ENCODE results near the gene ZNF816.
A peak's percentile ranks its signal among the peaks of the same experiment; 100 is the strongest.

The ZNF816 gene

GRCh38 chr19:52962394-52963246, at the start of gene ZNF816:
Gene ZNF816, minus strand, starts transcription at chr19:52962881. Its CDS starts 6,792 bp downstream, at chr19:52956089.
- Histone ChIP-seq H3K4me3 (ENCODE audit: low read length) (peak within 1 kb of the TSS; percentile 88), H3K9ac (ENCODE audit: low read length) (peak within 1 kb of the TSS; percentile 76), H3K4me1 (ENCODE audit: control insufficient read depth, insufficient read depth, low read length) (peaks cover 3% of the 10 kb centered on the region), H3K27me3 (ENCODE audit: control insufficient read depth, insufficient read depth, low read length) (no peaks in the 10 kb centered on the region), H3K27ac (ENCODE audit: low read depth, low read length) (peak within 1 kb of the TSS; percentile 71), H3K36me3 (ENCODE audit: control insufficient read depth, insufficient read depth, low read length) (peaks cover 6% of the 10 kb centered on the region)

DNA sequence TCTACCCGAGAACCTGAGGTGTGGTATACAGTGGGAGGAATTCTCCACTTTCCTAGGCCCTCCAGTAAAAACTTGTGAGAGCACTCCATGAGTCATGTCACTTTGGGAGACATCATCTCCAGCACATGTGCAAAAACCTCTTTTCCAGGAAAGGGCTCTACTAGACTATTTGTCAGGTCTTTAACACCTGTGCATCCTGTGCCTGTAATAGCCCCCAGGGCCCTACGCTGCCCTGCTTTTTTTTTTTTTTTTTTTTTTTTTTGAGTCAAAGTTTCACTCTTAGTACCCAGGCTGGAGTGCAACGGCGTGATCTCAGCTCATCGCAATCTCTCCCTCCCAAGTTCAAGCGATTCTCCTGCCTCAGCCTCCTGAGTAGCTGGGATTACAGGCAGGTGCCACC, 49.3 kb upstream of the ZNF816 start:
- H3K27ac ChIP-seq (ENCODE audit: low read depth, low read length), result no peak overlapping the region
- H3K4me3 ChIP-seq (ENCODE audit: low read length), result no peak overlapping the region
- no peak overlapping the region for H3K9ac ChIP-seq (ENCODE audit: low read length)
- no peaks in the 10 kb centered on the region for H3K36me3 ChIP-seq (ENCODE audit: control insufficient read depth, insufficient read depth, low read length)
- no peaks in the 10 kb centered on the region for H3K4me1 ChIP-seq (ENCODE audit: control insufficient read depth, insufficient read depth, low read length)
- H3K27me3 ChIP-seq (ENCODE audit: control insufficient read depth, insufficient read depth, low read length), result no peaks in the 10 kb centered on the region

DNA sequence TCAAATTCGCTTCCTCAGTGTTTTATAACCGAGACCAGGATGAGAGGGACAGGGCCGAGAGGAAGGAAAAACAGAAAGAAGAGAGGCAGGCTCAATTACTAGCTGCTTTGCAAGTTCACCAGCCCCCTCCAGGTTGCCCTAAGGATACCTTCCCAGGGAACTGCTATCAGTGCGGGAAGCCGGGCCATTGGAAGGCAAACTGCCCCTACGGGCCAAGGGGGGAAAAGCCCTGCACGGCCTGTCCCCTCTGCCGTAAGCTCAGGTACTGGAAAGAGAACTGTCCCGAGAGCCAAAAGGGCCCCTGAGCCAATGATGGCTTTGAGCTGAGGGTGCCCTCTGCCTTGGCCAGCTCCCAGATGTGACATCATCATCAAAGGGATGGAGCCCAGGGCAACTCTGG, 47.8 kb upstream of the ZNF816 start:
- H3K9ac ChIP-seq (ENCODE audit: low read length), result no peak overlapping the region
- no peak overlapping the region for H3K4me3 ChIP-seq (ENCODE audit: low read length)
- H3K4me1 ChIP-seq (ENCODE audit: control insufficient read depth, insufficient read depth, low read length), result no peaks in the 10 kb centered on the region
- no peaks in the 10 kb centered on the region for H3K36me3 ChIP-seq (ENCODE audit: control insufficient read depth, insufficient read depth, low read length)
- H3K27ac ChIP-seq (ENCODE audit: low read depth, low read length), result no peak overlapping the region
- H3K27me3 ChIP-seq (ENCODE audit: control insufficient read depth, insufficient read depth, low read length), result no peaks in the 10 kb centered on the region

GRCh38 chr19:53008061-53008778, 45.5 kb upstream of the ZNF816 start:
- Histone ChIP-seq H3K27ac (ENCODE audit: low read depth, low read length) (no peak overlapping the region), H3K36me3 (ENCODE audit: control insufficient read depth, insufficient read depth, low read length) (no peaks in the 10 kb centered on the region), H3K9ac (ENCODE audit: low read length) (no peak overlapping the region), H3K4me3 (ENCODE audit: low read length) (no peak overlapping the region), H3K27me3 (ENCODE audit: control insufficient read depth, insufficient read depth, low read length) (no peaks in the 10 kb centered on the region), H3K4me1 (ENCODE audit: control insufficient read depth, insufficient read depth, low read length) (no peaks in the 10 kb centered on the region)

- no peaks in the 10 kb centered on the region for H3K27me3 ChIP-seq (ENCODE audit: control insufficient read depth, insufficient read depth, low read length)
- H3K27ac ChIP-seq (ENCODE audit: low read depth, low read length), result no peak overlapping the region
- H3K4me3 ChIP-seq (ENCODE audit: low read length), result no peak overlapping the region
- H3K4me1 ChIP-seq (ENCODE audit: control insufficient read depth, insufficient read depth, low read length), result no peaks in the 10 kb centered on the region
- H3K36me3 ChIP-seq (ENCODE audit: control insufficient read depth, insufficient read depth, low read length), result no peaks in the 10 kb centered on the region
- H3K9ac ChIP-seq (ENCODE audit: low read length), result no peak overlapping the region
Measured at GRCh38 chr19:53007606-53008005, 44.9 kb upstream of the ZNF816 start.

DNA sequence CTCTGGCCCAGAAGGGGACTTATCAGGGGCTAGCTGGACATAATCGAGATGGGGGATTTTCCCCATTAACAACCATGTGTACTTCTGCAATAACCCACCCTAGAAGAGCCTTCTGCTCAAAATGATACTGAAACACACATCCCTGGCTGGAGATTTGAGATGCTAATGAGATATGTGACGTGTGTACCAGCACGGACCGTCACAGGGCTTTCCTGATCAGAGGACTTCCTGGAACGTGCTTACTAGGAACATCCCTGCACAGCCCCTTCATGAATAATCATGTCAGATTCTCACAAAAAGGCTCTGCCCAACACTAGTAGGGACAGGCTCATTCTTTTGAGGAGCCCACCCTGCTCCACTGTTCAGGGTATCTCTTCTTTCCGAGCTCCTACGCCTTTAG, 44.5 kb upstream of the ZNF816 start:
- Histone ChIP-seq H3K4me3 (ENCODE audit: low read length) (no peak overlapping the region), H3K36me3 (ENCODE audit: control insufficient read depth, insufficient read depth, low read length) (no peaks in the 10 kb centered on the region), H3K9ac (ENCODE audit: low read length) (no peak overlapping the region), H3K4me1 (ENCODE audit: control insufficient read depth, insufficient read depth, low read length) (no peaks in the 10 kb centered on the region), H3K27ac (ENCODE audit: low read depth, low read length) (no peak overlapping the region), H3K27me3 (ENCODE audit: control insufficient read depth, insufficient read depth, low read length) (no peaks in the 10 kb centered on the region)

- no peaks in the 10 kb centered on the region for H3K36me3 ChIP-seq (ENCODE audit: control insufficient read depth, insufficient read depth, low read length)
- H3K9ac ChIP-seq (ENCODE audit: low read length), result no peak overlapping the region
- no peak overlapping the region for H3K27ac ChIP-seq (ENCODE audit: low read depth, low read length)
- no peaks in the 10 kb centered on the region for H3K4me1 ChIP-seq (ENCODE audit: control insufficient read depth, insufficient read depth, low read length)
- no peak overlapping the region for H3K4me3 ChIP-seq (ENCODE audit: low read length)
- H3K27me3 ChIP-seq (ENCODE audit: control insufficient read depth, insufficient read depth, low read length), result no peaks in the 10 kb centered on the region
Measured at GRCh38 chr19:53004242-53004641, 41.6 kb upstream of the ZNF816 start.

DNA sequence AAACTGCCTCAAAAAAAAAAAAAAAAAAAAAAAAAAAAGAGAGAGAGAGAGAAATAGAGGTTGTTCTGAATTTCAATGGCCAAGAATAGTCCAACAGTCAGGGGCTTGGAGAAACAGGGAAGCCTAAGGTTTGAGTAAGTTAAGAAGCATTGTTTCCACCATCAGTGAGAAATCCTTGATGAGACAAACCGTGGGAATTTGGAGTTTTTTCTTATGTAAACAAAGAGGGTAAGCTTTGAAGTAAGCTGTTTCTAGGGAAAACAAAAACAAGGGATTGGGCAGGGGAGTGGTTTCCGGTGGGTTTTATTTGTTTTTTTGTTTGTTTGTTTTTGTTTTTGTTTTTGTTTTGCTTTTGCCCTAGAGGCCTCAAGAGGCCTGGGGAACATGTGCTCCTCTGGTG, 39.8 kb upstream of the ZNF816 start:
- H3K36me3 ChIP-seq (ENCODE audit: control insufficient read depth, insufficient read depth, low read length), result no peaks in the 10 kb centered on the region
- no peak overlapping the region for H3K9ac ChIP-seq (ENCODE audit: low read length)
- H3K27me3 ChIP-seq (ENCODE audit: control insufficient read depth, insufficient read depth, low read length), result no peaks in the 10 kb centered on the region
- no peaks in the 10 kb centered on the region for H3K4me1 ChIP-seq (ENCODE audit: control insufficient read depth, insufficient read depth, low read length)
- no peak overlapping the region for H3K27ac ChIP-seq (ENCODE audit: low read depth, low read length)
- H3K4me3 ChIP-seq (ENCODE audit: low read length), result no peak overlapping the region

DNA sequence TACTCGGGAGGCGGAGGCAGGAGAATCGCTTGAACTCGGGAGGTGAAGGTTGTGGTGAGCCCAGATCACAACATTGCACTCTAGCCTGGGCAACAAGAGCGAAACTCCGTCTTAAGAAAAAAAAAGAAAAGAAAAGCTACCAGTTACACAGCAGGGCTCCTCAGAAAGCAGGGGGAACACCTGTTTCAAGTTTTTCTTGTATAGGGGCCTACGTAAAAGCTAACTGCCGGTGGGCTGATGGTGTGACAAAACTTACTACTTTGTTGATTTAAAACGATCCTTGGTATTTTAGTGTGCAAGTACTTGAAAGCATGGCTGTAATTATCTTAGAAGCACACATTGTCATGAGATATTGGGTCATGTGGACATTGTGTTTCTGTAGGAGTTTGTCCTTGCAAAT, 35.3 kb upstream of the ZNF816 start:
- Histone ChIP-seq H3K4me3 (ENCODE audit: low read length) (no peak overlapping the region), H3K9ac (ENCODE audit: low read length) (no peak overlapping the region), H3K27ac (ENCODE audit: low read depth, low read length) (no peak overlapping the region), H3K4me1 (ENCODE audit: control insufficient read depth, insufficient read depth, low read length) (no peaks in the 10 kb centered on the region), H3K27me3 (ENCODE audit: control insufficient read depth, insufficient read depth, low read length) (no peaks in the 10 kb centered on the region), H3K36me3 (ENCODE audit: control insufficient read depth, insufficient read depth, low read length) (no peaks in the 10 kb centered on the region)

GRCh38 chr19:52995711-52996110, 33.0 kb upstream of the ZNF816 start:
- no peaks in the 10 kb centered on the region for H3K36me3 ChIP-seq (ENCODE audit: control insufficient read depth, insufficient read depth, low read length)

DNA sequence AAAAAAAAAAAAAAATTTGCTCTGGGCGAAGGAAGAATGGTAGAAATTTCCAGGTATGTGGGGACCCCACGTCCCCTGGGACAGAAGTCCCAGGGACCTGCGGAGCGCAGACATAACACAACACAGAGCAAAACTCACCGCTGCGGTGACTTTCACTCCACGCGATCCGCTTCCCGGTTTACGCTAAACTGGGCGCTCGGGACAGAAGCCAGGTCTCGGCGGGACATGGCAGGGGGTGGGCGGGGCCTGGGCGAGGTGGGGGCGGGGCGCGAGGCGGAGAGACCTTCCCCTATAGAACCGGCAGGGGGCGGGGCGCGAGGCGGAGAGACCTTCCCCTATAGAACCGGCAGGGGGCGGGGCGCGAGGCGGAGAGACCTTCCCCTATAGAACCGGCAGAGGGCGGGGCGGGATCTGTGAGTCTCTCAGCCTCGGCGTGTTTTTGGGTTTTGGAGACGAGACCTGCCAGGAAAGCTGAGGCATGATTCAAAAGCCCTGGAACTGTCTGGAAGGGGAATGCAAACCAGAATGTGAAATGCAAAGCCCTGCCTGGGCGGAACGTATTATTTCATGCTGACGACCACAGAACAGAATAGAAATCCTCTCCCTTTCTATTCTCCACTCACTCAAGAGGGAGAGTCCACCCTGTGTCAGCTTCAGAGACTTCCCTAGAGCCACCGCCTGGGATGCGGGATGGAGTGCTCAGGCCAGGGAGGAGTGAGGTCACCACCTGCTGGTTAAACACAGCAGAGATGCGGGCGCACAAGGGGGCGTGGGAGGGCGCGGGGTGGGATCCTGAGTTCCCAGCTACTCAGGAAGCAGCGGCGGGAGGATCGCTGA, 30.9 kb upstream of the ZNF816 start:
- H3K27me3 ChIP-seq (ENCODE audit: control insufficient read depth, insufficient read depth, low read length), result no peaks in the 10 kb centered on the region
- H3K36me3 ChIP-seq (ENCODE audit: control insufficient read depth, insufficient read depth, low read length), result no peaks in the 10 kb centered on the region
- H3K4me3 ChIP-seq (ENCODE audit: low read length), result peak overlapping the region; percentile 80
- no peak overlapping the region for H3K9ac ChIP-seq (ENCODE audit: low read length)
- H3K27ac ChIP-seq (ENCODE audit: low read depth, low read length), result peak overlapping the region; percentile 74
- no peaks in the 10 kb centered on the region for H3K4me1 ChIP-seq (ENCODE audit: control insufficient read depth, insufficient read depth, low read length)

More at GRCh38 chr19:52995711-52996110, 33.0 kb upstream of the ZNF816 start:
- H3K9ac ChIP-seq (ENCODE audit: low read length), result no peak overlapping the region
- H3K27ac ChIP-seq (ENCODE audit: low read depth, low read length), result no peak overlapping the region
- H3K4me3 ChIP-seq (ENCODE audit: low read length), result no peak overlapping the region
- H3K27me3 ChIP-seq (ENCODE audit: control insufficient read depth, insufficient read depth, low read length), result no peaks in the 10 kb centered on the region
- no peaks in the 10 kb centered on the region for H3K4me1 ChIP-seq (ENCODE audit: control insufficient read depth, insufficient read depth, low read length)

Measured in rectal smooth muscle tissue (tissue), 1 donor.